ENCODE results near the gene LIPF. TPM values are rescaled to one million over a fixed set of nuclear protein-coding genes. Genes with fewer than 3 reads are reported as not detected.

Gene LIPF
- total RNA-seq, 1 donor from 2014 or later = not detected

GRCh38 chr10:88647061-88647615 lies 17.1 kb upstream of the LIPF start:
- Histone ChIP-seq H3K36me3 (no peaks in the 10 kb centered on the region), H3K9me3 (no peaks in the 10 kb centered on the region), H3K27me3 (ENCODE audit: low read depth) (no peaks in the 10 kb centered on the region), H3K4me3 (no peak overlapping the region), H3K4me1 (no peaks in the 10 kb centered on the region), H3K27ac (no peak overlapping the region)
- intact Hi-C loops (cut with DNase I) = no loop called here
- ATAC-seq = no peak
- no peak for DNase-seq
- TF ChIP-seq, protein P1, sequence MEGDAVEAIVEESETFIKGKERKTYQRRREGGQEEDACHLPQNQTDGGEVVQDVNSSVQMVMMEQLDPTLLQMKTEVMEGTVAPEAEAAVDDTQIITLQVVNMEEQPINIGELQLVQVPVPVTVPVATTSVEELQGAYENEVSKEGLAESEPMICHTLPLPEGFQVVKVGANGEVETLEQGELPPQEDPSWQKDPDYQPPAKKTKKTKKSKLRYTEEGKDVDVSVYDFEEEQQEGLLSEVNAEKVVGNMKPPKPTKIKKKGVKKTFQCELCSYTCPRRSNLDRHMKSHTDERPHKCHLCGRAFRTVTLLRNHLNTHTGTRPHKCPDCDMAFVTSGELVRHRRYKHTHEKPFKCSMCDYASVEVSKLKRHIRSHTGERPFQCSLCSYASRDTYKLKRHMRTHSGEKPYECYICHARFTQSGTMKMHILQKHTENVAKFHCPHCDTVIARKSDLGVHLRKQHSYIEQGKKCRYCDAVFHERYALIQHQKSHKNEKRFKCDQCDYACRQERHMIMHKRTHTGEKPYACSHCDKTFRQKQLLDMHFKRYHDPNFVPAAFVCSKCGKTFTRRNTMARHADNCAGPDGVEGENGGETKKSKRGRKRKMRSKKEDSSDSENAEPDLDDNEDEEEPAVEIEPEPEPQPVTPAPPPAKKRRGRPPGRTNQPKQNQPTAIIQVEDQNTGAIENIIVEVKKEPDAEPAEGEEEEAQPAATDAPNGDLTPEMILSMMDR (IDR thresholded peaks at IDR 0.05) = no peak

DNA sequence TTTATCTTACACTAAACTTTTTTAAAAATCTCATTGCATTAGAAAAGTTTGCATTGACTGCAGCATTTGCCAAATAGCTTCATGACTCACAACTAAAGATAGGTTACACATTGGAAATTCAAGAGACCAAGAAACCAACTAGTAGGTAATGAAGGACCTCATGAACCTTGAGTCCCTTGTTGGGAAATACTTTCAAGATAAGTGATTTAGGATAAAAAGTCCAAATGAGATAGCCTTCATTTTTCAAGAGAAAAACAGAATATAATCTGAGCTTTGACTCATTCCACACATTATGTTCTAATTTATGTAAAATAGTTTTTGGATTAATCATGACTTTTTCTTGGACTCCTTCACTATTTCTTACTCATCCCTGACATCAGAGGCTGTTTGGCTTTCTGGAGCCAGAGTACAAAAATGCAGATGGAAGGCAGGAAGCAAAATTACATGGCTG lies 13.1 kb upstream of the LIPF start:
- ATAC-seq = no peak
- Histone ChIP-seq H3K36me3 (no peaks in the 10 kb centered on the region), H3K4me3 (no peak overlapping the region), H3K4me1 (no peaks in the 10 kb centered on the region), H3K27me3 (ENCODE audit: low read depth) (no peaks in the 10 kb centered on the region), H3K27ac (no peak overlapping the region), H3K9me3 (no peaks in the 10 kb centered on the region)
- TF ChIP-seq, protein P1 (IDR thresholded peaks at IDR 0.05) = no peak
- no peak for DNase-seq
- intact Hi-C loops (cut with DNase I) = no loop called here

- H3K4me1 ChIP-seq = no peaks in the 10 kb centered on the region
- no peak overlapping the region for H3K27ac ChIP-seq
- intact Hi-C loops (cut with DNase I) = no loop called here
- H3K4me3 ChIP-seq = no peak overlapping the region
- DNase-seq (no peak), ATAC-seq (no peak)
- TF ChIP-seq, protein P1 (IDR thresholded peaks at IDR 0.05) = no peak
- H3K36me3 ChIP-seq = no peaks in the 10 kb centered on the region
- H3K27me3 ChIP-seq (ENCODE audit: low read depth) = no peaks in the 10 kb centered on the region
- no peaks in the 10 kb centered on the region for H3K9me3 ChIP-seq
These were observed 11.6 kb upstream of the LIPF start for GRCh38 chr10:88652616-88653015.

DNA sequence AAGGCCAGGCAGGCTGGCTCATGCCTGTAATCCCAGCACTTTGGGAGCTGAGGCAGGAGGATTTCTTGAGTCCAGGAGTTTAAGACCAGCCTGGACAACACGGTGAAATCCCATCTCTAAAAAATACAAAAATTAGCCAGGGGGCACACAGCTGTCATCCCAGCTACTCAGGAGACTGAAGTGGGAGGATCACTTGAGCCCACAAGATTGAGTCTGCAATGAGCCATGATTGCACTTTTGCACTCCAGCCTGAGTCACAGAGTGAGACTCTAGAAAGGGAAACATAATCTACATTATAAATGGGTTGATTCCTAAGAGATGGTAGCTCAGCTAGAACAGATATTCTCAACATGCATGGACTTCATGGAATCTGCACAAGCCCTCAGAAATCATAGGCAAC lies 6.3 kb upstream of the LIPF start:
- H3K27me3 ChIP-seq (ENCODE audit: low read depth) = no peaks in the 10 kb centered on the region
- no peaks in the 10 kb centered on the region for H3K36me3 ChIP-seq
- no peaks in the 10 kb centered on the region for H3K4me1 ChIP-seq
- TF ChIP-seq, protein P1 (IDR thresholded peaks at IDR 0.05) = no peak
- DNase-seq (no peak), ATAC-seq (no peak)
- no peaks in the 10 kb centered on the region for H3K9me3 ChIP-seq
- intact Hi-C loops (cut with DNase I) = no loop called here
- H3K4me3 ChIP-seq = no peak overlapping the region
- H3K27ac ChIP-seq = no peak overlapping the region

DNA sequence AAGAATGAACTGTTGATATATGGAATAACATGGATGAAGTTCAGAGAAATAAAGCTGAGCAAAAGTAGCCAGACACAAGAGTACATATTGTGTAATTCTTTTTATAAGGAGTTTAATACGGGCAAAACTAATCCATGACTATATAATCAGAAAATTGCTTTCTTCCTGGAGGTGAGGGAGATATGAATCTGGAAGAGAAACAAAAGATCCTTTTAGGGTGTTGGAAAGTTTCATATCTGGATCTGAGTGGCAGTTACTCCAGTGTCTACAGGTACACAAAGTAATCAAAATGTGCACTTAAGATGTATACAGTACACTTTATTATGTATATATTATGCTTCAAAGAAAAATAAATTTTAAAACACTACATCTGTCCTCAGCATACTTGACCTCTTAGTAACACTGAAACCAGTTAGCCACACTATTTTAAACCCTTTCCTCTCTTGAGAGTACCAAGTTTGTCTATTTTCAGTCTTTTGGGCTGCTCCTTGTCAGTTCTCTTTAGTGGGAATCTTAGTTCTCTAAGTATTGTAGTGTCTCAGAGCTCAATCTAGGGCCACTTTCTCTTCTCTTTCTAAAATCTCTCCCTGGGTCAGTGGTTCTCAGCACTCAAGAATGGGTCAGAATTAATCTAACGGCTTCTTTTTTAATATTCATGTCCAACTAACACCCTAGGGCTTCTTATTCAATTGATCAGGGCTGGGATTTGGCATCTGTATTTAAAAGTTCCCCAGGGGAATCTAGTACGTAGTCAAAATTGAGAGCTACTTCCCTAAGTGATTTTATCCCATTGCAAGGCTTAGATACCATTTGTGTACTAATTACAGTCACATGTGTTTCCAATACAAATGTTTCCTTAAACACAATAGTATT lies 4.3 kb upstream of the LIPF start:
- Histone ChIP-seq H3K36me3 (no peaks in the 10 kb centered on the region), H3K27ac (no peak overlapping the region), H3K27me3 (ENCODE audit: low read depth) (no peaks in the 10 kb centered on the region), H3K4me1 (no peaks in the 10 kb centered on the region), H3K9me3 (no peaks in the 10 kb centered on the region), H3K4me3 (no peak overlapping the region)
- TF ChIP-seq, protein P1 (IDR thresholded peaks at IDR 0.05) = no peak
- intact Hi-C loops (cut with DNase I) = no loop called here
- ATAC-seq = no peak
- no peak for DNase-seq
